SJCRH30 (cell line): Measurements from ENCODE around the gene LDAF1. TPM values are rescaled to one million over a fixed set of nuclear protein-coding genes. Genes with fewer than 3 reads are reported as not detected.
"Not testable (repeated sequence)": the region's sequence is repeated elsewhere in the genome, so short reads cannot be mapped to it uniquely, and the experiment has no call there.

Experiments
- DNase-seq, 2 experiments: peaks; one replicate each; pipeline ENCODE4 v3.0.0-alpha.2; 2015 to 2020
- H3K27ac ChIP-seq: fragments of 250-450 bp; sonication (Bioruptor Pico); 2 replicates; pipeline ENCODE4 v1.5.1; 2020; ENCODE audit warnings: mild to moderate bottlenecking, moderate library complexity
- H3K27me3 ChIP-seq: fragments of 250-450 bp; sonication (Bioruptor Pico); 2 replicates; pipeline ENCODE4 v1.5.1; 2020; ENCODE audit warnings: mild to moderate bottlenecking, moderate library complexity
- H3K36me3 ChIP-seq: fragments of 250-450 bp; sonication (Bioruptor Pico); 2 replicates; pipeline ENCODE4 v1.5.1; 2020; ENCODE audit warnings: mild to moderate bottlenecking, moderate library complexity
- H3K4me1 ChIP-seq: fragments of 250-450 bp; sonication (Bioruptor Pico); 2 replicates; pipeline ENCODE4 v1.5.1; 2020; ENCODE audit warnings: mild to moderate bottlenecking, moderate library complexity
- H3K4me3 ChIP-seq: fragments of 250-450 bp; sonication (Bioruptor Pico); 2 replicates; pipeline ENCODE4 v1.5.1; 2020; ENCODE audit warnings: mild to moderate bottlenecking, moderate library complexity
- H3K9me3 ChIP-seq: fragments of 250-450 bp; sonication (Bioruptor Pico); replicated peaks from 2 replicates; pipeline ENCODE4 v1.5.1; 2020; ENCODE audit warnings: mild to moderate bottlenecking, moderate library complexity
- total RNA-seq: library from RNA; depleted of rRNA; stranded (reverse); fragments of >200 nt; shearing (Covaris generic); gene quantifications from 2 replicates; pipeline ENCODE4 v1.2.3, GENCODE V29; 2014

Gene LDAF1
- total RNA-seq, 1 experiment from 2014 or later: 6.8 TPM

- DNase-seq, H3K27me3 ChIP-seq, H3K4me1 ChIP-seq, H3K4me3 ChIP-seq, H3K27ac ChIP-seq, H3K9me3 ChIP-seq, H3K36me3 ChIP-seq: not testable (repeated sequence)
Measured at GRCh38 chr16:21156011-21156410, 2.5 kb upstream of the LDAF1 start.

- H3K36me3 ChIP-seq: no peaks in the 10 kb centered on the region
- no peaks in the 10 kb centered on the region for H3K9me3 ChIP-seq
- no peaks in the 10 kb centered on the region for H3K4me1 ChIP-seq
- H3K4me3 ChIP-seq: no peak overlapping the region
- H3K27me3 ChIP-seq: no peaks in the 10 kb centered on the region; the same call in 1 of the 2 replicates
- no peak overlapping the region for H3K27ac ChIP-seq
- peak; percentile 26 to 79 for DNase-seq
Measured at GRCh38 chr16:21156767-21157467, 1.6 kb upstream of the LDAF1 start.

DNA sequence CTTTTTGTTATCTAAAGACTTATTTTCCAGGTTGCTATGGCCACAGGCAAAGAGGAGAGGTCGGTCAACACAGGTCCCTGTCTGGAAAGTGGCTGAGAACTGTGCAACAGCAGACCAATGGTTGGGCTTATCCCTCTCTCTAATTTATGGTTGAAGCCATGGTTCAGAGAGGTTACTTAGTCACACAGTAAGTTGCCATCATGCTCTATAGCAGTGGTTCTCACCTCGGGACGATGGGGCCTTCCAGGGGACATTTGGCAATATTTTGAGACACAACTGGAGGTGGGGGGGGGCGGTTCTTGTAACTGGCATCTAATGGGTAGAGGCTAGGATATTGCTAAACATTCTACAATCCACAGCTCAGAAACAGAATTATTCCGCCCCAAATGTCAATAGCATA lies 842 bp upstream of the LDAF1 start:
- H3K4me3 ChIP-seq: peak overlapping the region; percentile 84
- H3K27ac ChIP-seq: no peak overlapping the region
- DNase-seq: no peak
- no peaks in the 10 kb centered on the region for H3K36me3 ChIP-seq
- no peaks in the 10 kb centered on the region for H3K4me1 ChIP-seq
- H3K9me3 ChIP-seq: no peaks in the 10 kb centered on the region
- H3K27me3 ChIP-seq: no peaks in the 10 kb centered on the region; the same call in 1 of the 2 replicates

- DNase-seq: no peak
- Histone ChIP-seq H3K27me3 (no peaks in the 10 kb centered on the region), H3K4me1 (no peaks in the 10 kb centered on the region), H3K36me3 (no peaks in the 10 kb centered on the region), H3K27ac (no peak overlapping the region), H3K9me3 (no peaks in the 10 kb centered on the region), H3K4me3 (peak overlapping the region; percentile 84)
Measured at GRCh38 chr16:21159281-21159951, 942 bp downstream of the LDAF1 start.

DNA sequence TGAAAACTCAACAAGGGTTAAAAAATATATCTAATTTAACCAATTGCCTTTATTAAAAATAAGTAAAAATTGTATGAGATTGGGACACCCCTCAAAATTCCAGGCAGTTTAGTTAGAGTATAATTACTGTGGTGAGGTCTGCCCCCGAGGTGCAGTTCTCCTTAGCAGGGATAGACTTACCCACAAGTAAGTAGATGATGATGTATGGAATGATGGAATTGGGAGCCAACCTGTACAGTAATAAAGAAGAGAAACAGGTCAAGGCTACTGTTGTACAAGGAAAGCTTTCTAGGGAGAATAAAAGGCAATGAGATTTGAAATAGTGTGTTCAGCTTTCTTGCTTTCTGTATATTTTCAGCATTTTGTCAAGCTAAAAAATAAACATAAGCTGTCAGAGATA lies 1.8 kb downstream of the LDAF1 start:
- Histone ChIP-seq H3K4me1 (no peaks in the 10 kb centered on the region), H3K4me3 (no peak overlapping the region), H3K36me3 (no peaks in the 10 kb centered on the region), H3K27me3 (no peaks in the 10 kb centered on the region), H3K27ac (no peak overlapping the region), H3K9me3 (no peaks in the 10 kb centered on the region)
- no peak for DNase-seq

DNA sequence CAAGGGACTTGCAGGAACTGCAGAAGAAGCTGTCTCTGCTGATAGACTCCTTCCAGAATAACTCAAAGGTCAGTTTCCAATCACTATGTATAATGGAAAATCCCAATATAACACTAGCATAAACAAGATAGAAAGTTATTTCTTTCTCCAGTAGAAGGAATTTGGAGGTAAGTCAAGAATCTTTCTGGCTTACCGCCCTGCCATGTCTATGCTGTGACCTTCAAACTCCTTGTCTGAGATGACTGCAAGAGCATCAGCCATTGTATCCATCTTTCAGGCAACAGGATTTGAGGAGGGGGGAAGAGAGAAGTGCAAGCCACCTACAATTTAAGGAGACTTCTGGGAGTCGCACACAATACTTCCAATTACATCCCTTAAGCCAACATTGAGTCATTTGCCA lies 2.7 kb downstream of the LDAF1 start:
- H3K4me1 ChIP-seq: no peaks in the 10 kb centered on the region

DNA sequence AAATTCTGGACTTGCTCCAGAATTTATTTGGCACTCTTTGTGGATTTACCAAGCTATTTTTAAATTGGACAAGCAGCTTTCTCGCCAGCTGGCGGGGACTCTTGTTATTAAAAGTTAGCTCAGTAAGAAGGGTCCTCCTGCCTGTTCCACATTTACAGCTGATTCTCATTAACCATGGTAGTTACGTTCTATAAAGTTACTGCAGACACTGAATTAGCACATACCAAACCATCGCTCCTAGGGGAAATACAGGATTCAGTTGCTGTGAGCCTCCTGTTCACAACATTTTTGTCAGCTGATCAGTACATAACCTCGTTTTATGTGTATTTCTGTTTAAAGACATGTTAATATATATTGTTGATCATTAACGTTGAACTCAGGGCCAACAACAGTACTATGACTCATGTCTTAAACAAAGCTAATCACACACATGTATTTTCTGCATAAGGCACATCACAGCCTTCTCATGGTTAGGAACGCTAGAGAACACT lies 4.2 kb downstream of the LDAF1 start:
- Histone ChIP-seq H3K4me3 (no peak overlapping the region), H3K36me3 (no peaks in the 10 kb centered on the region), H3K4me1 (peaks cover 7% of the 10 kb centered on the region; the same call in 1 of the 2 replicates), H3K27ac (no peak overlapping the region), H3K9me3 (no peaks in the 10 kb centered on the region), H3K27me3 (no peaks in the 10 kb centered on the region)
- DNase-seq: no peak

More for the DNA sequence above, 2.7 kb downstream of the LDAF1 start:
- no peaks in the 10 kb centered on the region for H3K9me3 ChIP-seq
- H3K27me3 ChIP-seq: no peaks in the 10 kb centered on the region
- H3K27ac ChIP-seq: no peak overlapping the region
- DNase-seq: no peak
- H3K4me3 ChIP-seq: no peak overlapping the region
- no peaks in the 10 kb centered on the region for H3K36me3 ChIP-seq

GRCh38 chr16:21163576-21163975 lies 5.1 kb downstream of the LDAF1 start:
- Histone ChIP-seq H3K27me3 (no peaks in the 10 kb centered on the region), H3K4me1 (peaks cover 7% of the 10 kb centered on the region; the same call in 1 of the 2 replicates), H3K9me3 (no peaks in the 10 kb centered on the region), H3K4me3 (no peak overlapping the region), H3K36me3 (no peaks in the 10 kb centered on the region), H3K27ac (no peak overlapping the region)
- no peak for DNase-seq

DNA sequence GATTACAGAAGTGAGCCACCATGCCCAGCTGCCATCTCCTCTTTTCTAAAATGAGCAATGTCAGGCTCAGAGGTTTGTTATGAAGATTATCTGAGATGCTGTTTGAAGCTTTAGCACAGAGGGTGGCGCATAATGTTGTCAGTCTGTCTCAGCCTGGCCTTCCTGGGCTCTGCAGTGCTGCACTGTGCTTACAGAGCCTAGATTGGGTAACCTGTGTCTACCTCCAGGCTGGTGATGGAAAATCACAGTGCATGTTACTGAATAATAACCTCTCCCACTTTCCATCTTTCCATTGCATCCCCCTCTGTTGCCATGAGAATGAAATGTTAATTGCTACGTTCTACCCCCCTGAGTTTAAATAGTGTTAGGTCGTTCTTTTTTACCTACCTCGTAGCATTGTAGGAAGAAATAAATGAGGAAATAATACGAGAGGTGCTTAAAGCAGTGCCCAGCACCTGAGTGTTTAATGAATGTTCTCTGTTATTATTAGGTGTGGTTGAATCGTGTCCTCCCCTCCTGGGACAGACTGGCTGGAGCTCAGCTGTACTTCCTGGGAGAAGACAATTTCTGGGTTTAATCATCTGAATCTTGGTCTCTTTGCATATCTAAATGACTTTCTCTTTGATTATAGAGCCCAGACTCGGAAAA lies 6.2 kb downstream of the LDAF1 start:
- H3K4me3 ChIP-seq: no peak overlapping the region

DNA sequence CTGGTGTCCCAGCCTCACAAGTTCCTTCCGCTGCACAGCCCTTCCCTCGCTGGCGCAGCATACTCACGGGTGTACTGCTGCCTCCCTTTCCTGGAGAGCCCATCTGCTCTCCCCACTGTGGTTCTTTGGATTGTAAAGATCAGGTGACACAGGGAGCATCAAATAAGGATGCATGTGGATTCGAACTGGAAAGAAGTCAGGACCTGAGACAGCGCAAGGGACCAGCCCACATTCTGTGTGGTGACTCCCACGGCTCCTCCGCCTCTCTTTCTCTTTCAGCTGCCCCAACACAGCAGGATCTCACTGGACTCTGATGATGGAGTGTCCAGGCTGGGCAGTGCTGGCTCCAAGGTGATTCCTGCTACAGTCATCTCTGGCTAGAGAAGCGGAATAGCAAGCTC lies 8.1 kb downstream of the LDAF1 start:
- peak; percentile 60 to 68 for DNase-seq
- H3K9me3 ChIP-seq: no peaks in the 10 kb centered on the region
- no peak overlapping the region; the same call in 1 of the 2 replicates for H3K27ac ChIP-seq
- no peak overlapping the region for H3K4me3 ChIP-seq
- H3K36me3 ChIP-seq: no peaks in the 10 kb centered on the region
- H3K27me3 ChIP-seq: no peaks in the 10 kb centered on the region
- peaks cover 7% of the 10 kb centered on the region; the same call in 1 of the 2 replicates for H3K4me1 ChIP-seq

More for the DNA sequence above, 6.2 kb downstream of the LDAF1 start:
- Histone ChIP-seq H3K27me3 (no peaks in the 10 kb centered on the region), H3K27ac (no peak overlapping the region), H3K9me3 (no peaks in the 10 kb centered on the region), H3K4me1 (peaks cover 7% of the 10 kb centered on the region; the same call in 1 of the 2 replicates), H3K36me3 (no peaks in the 10 kb centered on the region)
- DNase-seq: no peak

- Histone ChIP-seq H3K36me3 (no peaks in the 10 kb centered on the region), H3K9me3 (no peaks in the 10 kb centered on the region), H3K27me3 (no peaks in the 10 kb centered on the region), H3K27ac (peak overlapping the region; percentile 30; the same call in 1 of the 2 replicates), H3K4me3 (no peak overlapping the region), H3K4me1 (peaks cover 7% of the 10 kb centered on the region; the same call in 1 of the 2 replicates)
- DNase-seq: peak; percentile 47 to 69
Measured at GRCh38 chr16:21167360-21167759, 8.9 kb downstream of the LDAF1 start.

DNA sequence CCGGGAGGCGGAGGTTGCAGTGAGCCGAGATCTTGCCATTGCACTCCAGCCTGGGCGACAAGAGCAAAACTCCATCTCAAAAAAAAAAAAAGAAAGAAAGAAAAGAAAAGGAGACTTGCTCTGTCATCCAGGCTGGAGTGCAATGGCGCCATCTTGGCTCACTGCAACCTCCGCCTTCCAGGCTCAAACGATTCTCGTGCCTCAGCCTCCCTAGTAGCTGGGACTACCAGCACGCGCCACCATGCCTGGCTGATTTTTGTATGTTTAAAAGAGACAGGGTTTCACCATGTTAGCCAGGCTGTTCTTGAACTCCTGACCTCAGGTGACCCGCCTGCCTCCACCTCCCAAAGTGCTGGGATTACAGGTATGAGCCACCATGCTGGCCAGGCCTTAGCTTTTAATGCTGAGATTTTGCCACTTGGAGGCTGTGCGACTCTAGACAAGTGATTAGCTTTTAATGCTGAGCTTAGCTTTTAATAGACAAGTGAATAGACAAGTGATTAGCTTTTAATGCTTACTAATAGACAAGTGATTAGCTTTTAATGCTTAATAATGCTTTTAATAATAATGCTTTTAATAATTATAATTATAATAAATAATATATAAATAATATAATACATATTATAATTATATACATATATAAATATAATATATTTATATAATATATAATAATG lies 9.6 kb downstream of the LDAF1 start:
- Histone ChIP-seq H3K4me1 (peaks cover 7% of the 10 kb centered on the region; the same call in 1 of the 2 replicates), H3K4me3 (no peak overlapping the region), H3K27ac (no peak overlapping the region), H3K36me3 (no peaks in the 10 kb centered on the region), H3K9me3 (no peaks in the 10 kb centered on the region), H3K27me3 (no peaks in the 10 kb centered on the region)
- no peak for DNase-seq

DNA sequence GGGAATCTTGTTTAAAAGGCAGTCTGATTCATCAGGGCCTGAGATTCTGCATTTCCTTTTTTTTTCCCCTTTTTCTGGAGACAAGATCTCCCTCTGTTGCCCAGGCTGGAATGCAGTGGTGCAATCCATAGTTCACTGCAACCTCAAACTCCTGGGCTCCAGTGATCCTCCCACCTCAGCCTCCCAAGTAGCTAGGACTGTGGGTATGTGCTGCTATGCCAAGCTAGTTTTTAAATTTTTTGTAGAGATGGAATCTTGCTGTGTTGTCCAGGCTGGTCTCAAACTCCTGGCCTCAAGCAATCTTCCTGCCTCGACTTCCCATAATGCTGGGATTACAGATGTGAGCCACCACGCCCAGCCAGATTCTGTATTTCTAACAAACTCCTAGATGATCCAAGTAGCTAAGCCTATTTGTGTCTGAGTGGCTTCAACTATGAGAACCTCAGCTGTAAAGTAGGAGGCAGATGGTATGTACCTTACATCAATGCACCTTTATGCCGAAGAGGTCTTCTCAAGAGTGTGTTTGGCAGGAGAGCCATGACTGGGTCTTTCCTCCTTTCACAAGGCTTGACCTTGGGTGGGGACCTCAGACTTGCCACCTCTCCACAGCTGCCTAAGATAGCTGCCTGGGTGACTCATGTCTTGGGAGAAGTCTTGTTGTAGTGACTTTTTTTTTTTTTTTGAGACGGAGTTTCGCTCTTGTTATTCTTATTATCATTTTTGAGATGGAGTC lies 10.9 kb downstream of the LDAF1 start:
- H3K36me3 ChIP-seq: no peaks in the 10 kb centered on the region
- no peaks in the 10 kb centered on the region for H3K27me3 ChIP-seq
- H3K4me1 ChIP-seq: peaks cover 7% of the 10 kb centered on the region; the same call in 1 of the 2 replicates
- no peak overlapping the region for H3K27ac ChIP-seq
- no peaks in the 10 kb centered on the region for H3K9me3 ChIP-seq
- no peak overlapping the region for H3K4me3 ChIP-seq
- DNase-seq: no peak

DNA sequence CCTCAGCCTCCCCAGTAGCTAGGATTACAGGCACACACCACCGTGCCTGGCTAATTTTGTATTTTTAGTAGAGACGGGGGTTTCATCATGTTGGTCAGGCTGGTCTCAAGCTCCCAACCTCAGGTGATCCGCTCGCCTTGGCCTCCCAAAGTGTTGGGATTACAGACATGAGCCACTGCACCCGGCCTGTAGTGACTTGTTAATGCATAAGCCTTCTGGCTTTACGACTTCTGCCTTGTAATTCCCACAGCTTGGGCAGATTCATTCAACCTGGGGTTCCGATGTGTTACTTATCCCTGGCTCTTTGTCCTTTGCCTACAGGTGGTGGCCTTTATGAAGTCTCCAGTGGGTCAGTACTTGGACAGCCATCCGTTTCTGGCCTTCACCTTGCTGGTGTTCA lies 11.6 kb downstream of the LDAF1 start:
- H3K4me3 ChIP-seq, H3K27me3 ChIP-seq, DNase-seq, H3K4me1 ChIP-seq, H3K27ac ChIP-seq, H3K36me3 ChIP-seq, H3K9me3 ChIP-seq: not testable (repeated sequence)
